ENCODE measurements around the gene PRLHR.

The PRLHR gene

GRCh38 chr10:118595598-118596425, at the start of gene PRLHR:
Gene PRLHR, minus strand, starts transcription at chr10:118595648. Its CDS starts 404 bp downstream, at chr10:118595244.
- H3K4me3 ChIP-seq (ENCODE audit: control insufficient read depth, low read depth, low read length): no peak within 1 kb of the TSS
- TF ChIP-seq CTCF (IDR thresholded peaks at IDR 0.05; ENCODE audit: control insufficient read depth, insufficient read depth, low read depth, low read length, missing control alignments): no peak
- no peak for DNase-seq (ENCODE audit: low read depth)

- no peak for TF ChIP-seq CTCF (IDR thresholded peaks at IDR 0.05; ENCODE audit: control insufficient read depth, insufficient read depth, low read depth, low read length, missing control alignments)
- no peak overlapping the region for H3K4me3 ChIP-seq (ENCODE audit: control insufficient read depth, low read depth, low read length)
These were observed 46.8 kb upstream of the PRLHR start for GRCh38 chr10:118642228-118642627.

GRCh38 chr10:118638680-118639079, 43.2 kb upstream of the PRLHR start:
- no peak for DNase-seq (ENCODE audit: low read depth)
- no peak for TF ChIP-seq CTCF (IDR thresholded peaks at IDR 0.05; ENCODE audit: control insufficient read depth, insufficient read depth, low read depth, low read length, missing control alignments)
- H3K4me3 ChIP-seq (ENCODE audit: control insufficient read depth, low read depth, low read length): no peak overlapping the region

More at GRCh38 chr10:118642228-118642627, 46.8 kb upstream of the PRLHR start:
- DNase-seq (ENCODE audit: low read depth): no peak

- DNase-seq (ENCODE audit: low read depth): no peak
- TF ChIP-seq CTCF (IDR thresholded peaks at IDR 0.05; ENCODE audit: control insufficient read depth, insufficient read depth, low read depth, low read length, missing control alignments): no peak
- no peak overlapping the region for H3K4me3 ChIP-seq (ENCODE audit: control insufficient read depth, low read depth, low read length)
These were observed 40.4 kb upstream of the PRLHR start for GRCh38 chr10:118635674-118636402.

GRCh38 chr10:118633786-118634185, 38.3 kb upstream of the PRLHR start:
- no peak for TF ChIP-seq CTCF (IDR thresholded peaks at IDR 0.05; ENCODE audit: control insufficient read depth, insufficient read depth, low read depth, low read length, missing control alignments)
- no peak for DNase-seq (ENCODE audit: low read depth)
- H3K4me3 ChIP-seq (ENCODE audit: control insufficient read depth, low read depth, low read length): no peak overlapping the region

GRCh38 chr10:118629211-118629610, 33.8 kb upstream of the PRLHR start:
- TF ChIP-seq CTCF (IDR thresholded peaks at IDR 0.05; ENCODE audit: control insufficient read depth, insufficient read depth, low read depth, low read length, missing control alignments): no peak
- DNase-seq (ENCODE audit: low read depth): peak; percentile 7
- H3K4me3 ChIP-seq (ENCODE audit: control insufficient read depth, low read depth, low read length): no peak overlapping the region

Measured in AG09309 (cell line).